Endothelial cell of umbilical vein (primary cell): ENCODE data around the gene ACTN3. TPM values are rescaled to one million over a fixed set of nuclear protein-coding genes. Genes with fewer than 3 reads are reported as not detected.

Experiments
- BruUV-seq: library from RNA; stranded (reverse); fragments of 400-500 nt; replicated peaks from 2 replicates; lab custom pipeline; 2021; lab: Mats Ljungman, UMichigan
- CTCF ChIA-PET: fragments of 300-600, 350-600 bp; sonication (Branson Sonifier 250); formaldehyde crosslinking; loops from one replicate; lab custom pipeline; 2021; ENCODE audit warnings: antibody characterized with exemption, inconsistent platforms; lab: Charles Lee
- POLR2A ChIA-PET: fragments of 300-600, 350-600 bp; sonication (Branson Sonifier 250); formaldehyde crosslinking; loops from one replicate; lab custom pipeline; 2021; ENCODE audit warnings: antibody characterized with exemption, inconsistent platforms; lab: Charles Lee
- DNase-seq: peaks from one replicate; pipeline ENCODE4 v3.0.0-alpha.2; 2011; ENCODE audit warnings: low read depth, low spot score
- FAIRE-seq: peaks from 2 replicates; lab custom pipeline; 2011; peaks lifted over from hg19 to GRCh38; lab: Jason Lieb, UNC
- H2AFZ ChIP-seq: 2 replicates; pipeline ENCODE4 v1.6.0; 2012; ENCODE audit warnings: low read depth, low read length, control low read depth, inconsistent platforms
- H3K27ac ChIP-seq: 2 replicates; pipeline ENCODE4 v1.5.1; 2011; ENCODE audit warnings: low read depth, mild to moderate bottlenecking, control low read depth, low read length, moderate library complexity; ENCODE audit not compliant: insufficient read depth
- H3K27me3 ChIP-seq, 2 experiments: 2 replicates each; pipeline versions ENCODE4 v1.6.0 to v1.6.1; 2011; ENCODE audit warnings: low read length in 2 of 2, mixed read lengths in 1 of 2; ENCODE audit not compliant: control insufficient read depth in 2 of 2, insufficient read depth in 2 of 2
- H3K36me3 ChIP-seq, 2 experiments: 2 replicates in 1 of 2; 3 replicates in 1 of 2; pipeline ENCODE4 v1.5.1; 2011; ENCODE audit warnings: low read length in 2 of 2, mild to moderate bottlenecking in 1 of 2, moderate library complexity in 1 of 2; ENCODE audit not compliant: control insufficient read depth in 2 of 2, insufficient read depth in 2 of 2; ENCODE audit errors: extremely low read depth in 1 of 2
- H3K4me1 ChIP-seq: 3 replicates; pipeline ENCODE4 v1.5.1; 2011; ENCODE audit warnings: mild to moderate bottlenecking, low read length; ENCODE audit not compliant: control insufficient read depth, insufficient read depth; ENCODE audit errors: extremely low read depth
- H3K4me2 ChIP-seq: 2 replicates; pipeline ENCODE4 v1.6.1; 2011; ENCODE audit warnings: low read length, control low read depth, mixed read lengths; ENCODE audit not compliant: insufficient read depth
- H3K4me3 ChIP-seq, 3 experiments: fragments of 200-600 bp in 1 of 3; sonication (generic), shearing (Covaris generic) in 1 of 3; replicated peaks in 1 of 3; 2 replicates each; pipeline ENCODE4 v1.5.1; 2011 to 2016; ENCODE audit warnings: control low read depth in 3 of 3, low read length in 3 of 3, mild to moderate bottlenecking in 2 of 3, inconsistent platforms in 1 of 3, low read depth in 1 of 3, moderate library complexity in 1 of 3; ENCODE audit not compliant: insufficient read depth in 1 of 3
- H3K79me2 ChIP-seq: 2 replicates; pipeline ENCODE4 v1.6.0; 2012; ENCODE audit warnings: low read length, inconsistent platforms; ENCODE audit not compliant: control insufficient read depth, insufficient read depth
- H3K9ac ChIP-seq: replicated peaks from 2 replicates; pipeline ENCODE3; 2011; ENCODE audit warnings: low read length, control low read depth; ENCODE audit not compliant: insufficient read depth; ENCODE audit errors: extremely low read depth
- H3K9me1 ChIP-seq: replicated peaks from 3 replicates; pipeline ENCODE4 v1.6.0; 2011; ENCODE audit warnings: mild to moderate bottlenecking, low read length; ENCODE audit not compliant: control insufficient read depth, insufficient read depth; ENCODE audit errors: extremely low read depth
- H3K9me3 ChIP-seq: replicated peaks from 2 replicates; pipeline ENCODE4 v1.5.1; 2012; ENCODE audit warnings: low read length, inconsistent platforms; ENCODE audit not compliant: control insufficient read depth, insufficient read depth
- H4K20me1 ChIP-seq: replicated peaks from 2 replicates; pipeline ENCODE3; 2011; ENCODE audit warnings: mild to moderate bottlenecking, low read length; ENCODE audit not compliant: control insufficient read depth, insufficient read depth; ENCODE audit errors: extremely low read depth
- EZH2 ChIP-seq: IDR thresholded peaks from 2 replicates; pipeline ENCODE4 v1.6.1; 2012; ENCODE audit warnings: borderline replicate concordance, low read depth, mild to moderate bottlenecking, moderate library complexity, low read length, inconsistent platforms; ENCODE audit not compliant: severe bottlenecking
- FOS ChIP-seq: IDR thresholded peaks from 2 replicates; pipeline ENCODE4 v1.6.1; 2011; ENCODE audit warnings: mild to moderate bottlenecking, low read length, moderate library complexity, borderline replicate concordance; ENCODE audit not compliant: insufficient read depth
- GATA2 ChIP-seq: IDR thresholded peaks from 2 replicates; pipeline ENCODE4 v1.7.0; 2011; ENCODE audit warnings: low read depth, mild to moderate bottlenecking, moderate library complexity, mixed read lengths, low read length; ENCODE audit not compliant: insufficient read length, insufficient read depth
- JUN ChIP-seq: IDR thresholded peaks from 2 replicates; pipeline ENCODE4 v1.6.1; 2011; ENCODE audit warnings: borderline replicate concordance, low read depth; ENCODE audit not compliant: insufficient read length, insufficient read depth
- MYC ChIP-seq: IDR thresholded peaks from one replicate; pipeline ENCODE4 v1.6.1; 2011; ENCODE audit warnings: mild to moderate bottlenecking, low read depth, low read length
- POLR2A ChIP-seq: IDR thresholded peaks from 2 replicates; pipeline ENCODE4 v1.6.1; 2012; ENCODE audit warnings: low read depth, mild to moderate bottlenecking, control low read depth, low read length
- POLR2AphosphoS5 ChIP-seq: IDR thresholded peaks from 2 replicates; pipeline ENCODE4 v1.6.1; 2012; ENCODE audit warnings: low read depth, mild to moderate bottlenecking, control low read depth, low read length, moderate library complexity; ENCODE audit not compliant: insufficient read depth
- dilution Hi-C: fragments of 300-500 bp; cut with MboI; formaldehyde crosslinking; loops from one replicate; pipeline ENCODE4 v1.15.0; 2019; ENCODE audit warnings: low sequenced_read_pairs; ENCODE audit not compliant: extremely low pct_ligation_motif_present
- intact Hi-C: fragments of 100-400 bp; cut with micrococcal nuclease; formaldehyde crosslinking; loops from one replicate; pipeline ENCODE4 v1.10.0; 2022
- polyA plus RNA-seq, 4 experiments: library from polyadenylated mRNA; depleted of rRNA in 3 of 4; stranded (reverse) in 3 of 4; unstranded in 1 of 4; fragments of >200 nt; gene quantifications; 2 replicates each; pipeline versions ENCODE4 v1.2.1 to v1.2.3, GENCODE V29; 2011 to 2012; ENCODE audit warnings: missing spikeins in 1 of 4
- total RNA-seq: library from RNA; stranded (reverse); gene quantifications from 2 replicates; pipeline ENCODE4 v1.2.3, GENCODE V29; 2021
- TF ChIP-seq, protein P1 (sequence below): IDR thresholded peaks from 2 replicates; pipeline ENCODE4 v1.6.1; 2011; ENCODE audit not compliant: insufficient read depth, insufficient read length
- TF ChIP-seq, protein P2 (sequence below), 2 donors: IDR thresholded peaks; 1 replicate in 1 of 2; 2 replicates in 1 of 2; pipeline ENCODE4 v1.5.1; 2011; ENCODE audit warnings: low read length in 2 of 2, mild to moderate bottlenecking in 2 of 2, moderate library complexity in 2 of 2, control low read depth in 1 of 2, inconsistent platforms in 1 of 2, low read depth in 1 of 2; ENCODE audit not compliant: insufficient read depth in 1 of 2; ENCODE audit errors: extremely low read depth in 1 of 2

Gene ACTN3
- total and polyA plus RNA-seq, 2 donors (not counting 3 experiments of a cell fraction or from before 2014, with no cell fraction given): 0.17 to 0.18 TPM

DNA sequence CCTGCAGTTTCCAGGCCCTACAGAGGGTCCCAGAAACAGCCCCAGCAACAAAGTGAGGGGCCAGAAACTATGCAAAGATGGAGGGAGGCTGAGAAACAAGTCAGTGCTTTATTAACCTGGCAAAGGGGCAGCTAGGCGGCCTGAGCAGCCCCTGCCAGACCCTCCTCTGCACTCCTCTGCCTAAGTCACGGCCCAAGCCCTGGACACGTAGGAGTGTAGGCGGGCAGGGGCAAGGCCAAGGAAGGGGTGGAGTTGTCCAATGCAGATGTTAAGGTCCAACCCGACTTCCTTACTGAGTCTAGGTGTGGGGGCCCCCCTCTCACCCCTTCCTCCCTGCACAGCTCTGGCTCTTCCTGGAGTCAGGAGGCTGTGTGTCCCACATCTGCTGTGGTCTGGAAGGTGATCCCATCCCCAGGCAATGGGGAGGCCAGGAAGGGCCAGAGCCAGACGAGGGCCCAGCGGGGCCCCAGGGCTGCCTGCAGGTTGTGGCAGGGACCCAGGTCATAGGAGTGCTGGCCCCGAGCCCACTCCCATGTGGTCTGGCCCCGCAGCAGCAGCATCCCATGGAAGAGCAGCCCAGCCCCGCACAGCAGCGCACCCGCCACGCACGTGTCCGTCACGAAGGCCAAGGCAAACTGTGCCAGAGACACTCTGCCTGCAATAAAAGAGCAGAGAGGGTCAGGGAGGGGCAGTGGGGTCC, 7.4 kb upstream of the ACTN3 start:
- CTCF ChIA-PET: no interaction called here

More for the DNA sequence above, 7.4 kb upstream of the ACTN3 start:
- BruUV-seq: no TSS peak
- Histone ChIP-seq H3K9ac (no peak overlapping the region), H2AFZ (no peak overlapping the region), H3K27me3 (no peaks in the 10 kb centered on the region), H3K9me3 (no peaks in the 10 kb centered on the region), H3K4me3 (no peak overlapping the region), H3K4me1 (peaks cover 17% of the 10 kb centered on the region), H3K36me3 (peaks cover 0 to 14% of the 10 kb centered on the region in 2 experiments), H3K27ac (no peak overlapping the region), H4K20me1 (no peaks in the 10 kb centered on the region), H3K4me2 (no peak overlapping the region), H3K9me1 (no peaks in the 10 kb centered on the region), H3K79me2 (no peaks in the 10 kb centered on the region)
- dilution Hi-C loops (no loop called here), intact Hi-C loops (no loop called here)
- POLR2A ChIA-PET: no interaction called here
- no peak for FAIRE-seq
- TF ChIP-seq MYC (no peak), GATA2 (no peak), EZH2 (no peak), POLR2A (no peak), FOS (no peak), JUN (no peak), POLR2AphosphoS5 (no peak)
- TF ChIP-seq, protein P1, sequence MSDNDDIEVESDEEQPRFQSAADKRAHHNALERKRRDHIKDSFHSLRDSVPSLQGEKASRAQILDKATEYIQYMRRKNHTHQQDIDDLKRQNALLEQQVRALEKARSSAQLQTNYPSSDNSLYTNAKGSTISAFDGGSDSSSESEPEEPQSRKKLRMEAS: no peak
- TF ChIP-seq, protein P2, sequence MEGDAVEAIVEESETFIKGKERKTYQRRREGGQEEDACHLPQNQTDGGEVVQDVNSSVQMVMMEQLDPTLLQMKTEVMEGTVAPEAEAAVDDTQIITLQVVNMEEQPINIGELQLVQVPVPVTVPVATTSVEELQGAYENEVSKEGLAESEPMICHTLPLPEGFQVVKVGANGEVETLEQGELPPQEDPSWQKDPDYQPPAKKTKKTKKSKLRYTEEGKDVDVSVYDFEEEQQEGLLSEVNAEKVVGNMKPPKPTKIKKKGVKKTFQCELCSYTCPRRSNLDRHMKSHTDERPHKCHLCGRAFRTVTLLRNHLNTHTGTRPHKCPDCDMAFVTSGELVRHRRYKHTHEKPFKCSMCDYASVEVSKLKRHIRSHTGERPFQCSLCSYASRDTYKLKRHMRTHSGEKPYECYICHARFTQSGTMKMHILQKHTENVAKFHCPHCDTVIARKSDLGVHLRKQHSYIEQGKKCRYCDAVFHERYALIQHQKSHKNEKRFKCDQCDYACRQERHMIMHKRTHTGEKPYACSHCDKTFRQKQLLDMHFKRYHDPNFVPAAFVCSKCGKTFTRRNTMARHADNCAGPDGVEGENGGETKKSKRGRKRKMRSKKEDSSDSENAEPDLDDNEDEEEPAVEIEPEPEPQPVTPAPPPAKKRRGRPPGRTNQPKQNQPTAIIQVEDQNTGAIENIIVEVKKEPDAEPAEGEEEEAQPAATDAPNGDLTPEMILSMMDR (IDR thresholded peaks at IDR 0.05; ENCODE audit: extremely low read depth in 1 of 2, insufficient read depth in 1 of 2, low read depth in 1 of 2, low read length in 2 of 2): no peak
- no peak for DNase-seq
